ENCODE measurements around the gene SPSB4. TPM values are rescaled to one million over a fixed set of nuclear protein-coding genes. Genes with fewer than 3 reads are reported as not detected.

The SPSB4 gene
- total RNA-seq, 4 donors from 2014 or later: 0.12 to 5.7 (median 0.58) TPM

GRCh38 chr3:141074529-141074928 is 23.4 kb downstream of the SPSB4 start:
- no peak for DNase-seq (ENCODE audit: low spot score)
- no peak for ATAC-seq (ENCODE audit: low FRiP score)
- no peak for TF ChIP-seq CTCF (IDR thresholded peaks at IDR 0.05)

DNA sequence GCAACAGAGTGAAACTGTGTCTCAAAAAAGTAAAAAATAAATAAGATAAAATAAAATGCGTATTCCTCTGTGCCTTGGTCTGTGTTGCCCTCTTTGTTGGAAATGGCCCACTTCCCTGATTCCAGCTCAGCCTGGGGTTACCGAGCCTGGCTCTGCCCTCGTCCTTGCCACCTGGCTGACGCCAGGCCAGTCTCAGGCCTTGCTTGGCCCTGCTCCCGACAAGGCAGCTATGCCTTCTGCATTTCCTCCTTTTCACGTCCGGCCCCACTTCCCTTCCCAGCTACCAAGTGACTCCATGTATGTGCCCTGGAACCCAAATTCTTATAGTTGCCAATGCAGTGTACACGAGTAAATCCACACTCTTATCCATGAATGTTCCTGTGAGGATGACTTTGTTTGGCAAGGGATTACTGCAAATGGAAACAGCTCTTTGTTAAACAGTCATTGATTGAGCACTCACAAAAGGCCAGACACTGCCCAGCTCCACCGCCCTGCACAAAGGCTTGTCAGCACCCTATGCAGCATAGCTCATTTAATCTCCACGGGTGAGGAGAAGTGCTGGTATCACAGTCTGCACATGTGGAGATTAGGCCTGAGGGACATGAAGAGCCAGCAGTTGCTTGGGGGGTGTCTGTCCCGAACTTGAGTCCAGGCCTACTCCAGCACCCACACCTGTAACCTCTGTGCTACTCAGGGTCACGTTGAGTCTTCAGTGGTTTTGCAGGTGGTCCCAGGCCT is 25.1 kb downstream of the SPSB4 start:
- DNase-seq (ENCODE audit: low spot score) (no peak), ATAC-seq (ENCODE audit: low FRiP score) (no peak)
- TF ChIP-seq CTCF (IDR thresholded peaks at IDR 0.05): no peak

DNA sequence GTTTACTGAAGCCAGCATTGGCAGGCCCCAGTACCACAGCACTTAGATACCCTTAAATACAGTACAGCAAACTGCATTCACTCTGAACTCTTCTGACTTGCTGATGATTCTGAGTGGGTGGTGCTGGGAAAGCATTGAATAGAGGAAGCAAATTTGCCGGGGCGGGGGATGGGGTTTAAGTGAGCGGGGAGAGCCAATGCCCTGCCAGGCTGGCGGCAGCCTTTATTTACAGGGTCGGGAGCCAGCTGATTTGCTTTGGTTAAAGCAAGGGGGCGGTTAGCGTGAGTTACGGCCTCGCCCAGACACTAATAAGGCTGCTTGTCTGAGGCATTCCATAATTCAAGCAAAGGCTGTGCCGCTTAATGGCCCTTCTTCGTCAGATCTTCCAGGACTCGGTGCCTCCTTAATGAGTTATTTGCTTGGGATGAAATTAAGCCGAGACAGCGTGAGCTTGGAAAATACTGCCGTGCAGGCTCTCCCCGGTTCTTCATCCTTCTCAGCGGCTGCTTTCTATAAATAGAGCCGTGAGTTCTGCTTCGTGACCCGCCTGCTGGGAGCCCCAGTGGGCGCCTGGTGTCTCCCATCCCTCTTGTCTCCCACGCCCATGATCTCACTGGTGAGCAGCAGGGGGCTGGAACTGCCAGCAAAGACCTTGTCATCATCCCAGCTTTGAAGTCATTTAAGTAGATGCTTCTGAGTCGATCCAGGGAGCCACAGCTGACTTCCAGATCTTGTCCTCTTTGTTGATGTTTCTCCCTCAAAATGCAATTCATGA is 25.8 kb downstream of the SPSB4 start:
- DNase-seq (ENCODE audit: low spot score): peak; percentile 32

DNA sequence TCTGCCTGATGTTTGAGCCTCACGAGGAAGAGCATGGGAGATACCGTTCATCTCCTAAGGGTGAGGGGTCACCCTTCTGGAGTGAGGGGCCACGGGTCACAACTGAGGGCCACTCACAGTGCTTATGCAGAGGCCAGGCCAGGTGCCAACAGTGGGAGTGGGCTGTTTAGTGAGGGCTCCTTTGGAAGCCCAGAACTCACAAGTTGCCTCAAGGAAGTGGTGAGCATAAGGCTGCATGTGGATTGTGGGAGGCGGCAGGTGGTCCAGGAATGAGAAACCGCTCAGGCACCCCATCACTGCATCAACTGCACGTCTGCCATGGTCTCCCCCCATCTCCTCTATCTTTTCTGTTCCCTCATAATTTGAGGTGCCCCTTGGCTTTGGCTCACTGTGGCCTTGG is 26.5 kb downstream of the SPSB4 start:
- no peak for TF ChIP-seq CTCF (IDR thresholded peaks at IDR 0.05)
- DNase-seq (ENCODE audit: low spot score): no peak
- ATAC-seq (ENCODE audit: low FRiP score): no peak

More for the DNA sequence above, 25.8 kb downstream of the SPSB4 start:
- no peak for TF ChIP-seq CTCF (IDR thresholded peaks at IDR 0.05)
- ATAC-seq (ENCODE audit: low FRiP score): peak; percentile 69

GRCh38 chr3:141078200-141078599 is 27.1 kb downstream of the SPSB4 start:
- no peak for ATAC-seq (ENCODE audit: low FRiP score)

GRCh38 chr3:141080431-141080830 is 29.3 kb downstream of the SPSB4 start:
- ATAC-seq (ENCODE audit: low FRiP score): no peak
- no peak for DNase-seq (ENCODE audit: low spot score)
- TF ChIP-seq CTCF (IDR thresholded peaks at IDR 0.05): no peak

More at GRCh38 chr3:141078200-141078599, 27.1 kb downstream of the SPSB4 start:
- TF ChIP-seq CTCF (IDR thresholded peaks at IDR 0.05): no peak
- DNase-seq (ENCODE audit: low spot score): no peak

Measured in omental fat pad (tissue), 4 donors.